OCI-LY3 (cell line): ENCODE measurements around the gene PLRG1.

Source experiments
- H2AFZ ChIP-seq: fragments of 200-600, 300-600 bp; shearing (Covaris generic); 2 replicates; pipeline ENCODE4 v1.6.0; 2014; ENCODE audit warnings: antibody characterized with exemption, low read depth, low read length
- H3K27ac ChIP-seq: fragments of 200-600, 300-600 bp; sonication (generic); 2 replicates; pipeline ENCODE4 v1.5.1; 2014; ENCODE audit warnings: mild to moderate bottlenecking, low read length, moderate library complexity, mixed read lengths
- H3K27me3 ChIP-seq: fragments of 200-600, 300-600 bp; sonication (generic); 2 replicates; pipeline ENCODE4 v1.6.1; 2014; ENCODE audit warnings: low read depth, low read length, mixed read lengths
- H3K36me3 ChIP-seq: fragments of 200-600, 300-600 bp; sonication (generic); replicated peaks from 2 replicates; pipeline ENCODE3; 2014; ENCODE audit warnings: low read depth, low read length, mixed read lengths
- H3K4me1 ChIP-seq: fragments of 300-600, 200-600 bp; sonication (generic); 2 replicates; pipeline ENCODE4 v1.6.1; 2014; ENCODE audit warnings: low read length, mixed read lengths
- H3K4me2 ChIP-seq: fragments of 200-600, 300-600 bp; sonication (generic); 2 replicates; pipeline ENCODE4 v1.6.1; 2014; ENCODE audit warnings: low read length, mixed read lengths
- H3K4me3 ChIP-seq: fragments of 300-600, 200-600 bp; sonication (generic); 2 replicates; pipeline ENCODE4 v1.5.1; 2014; ENCODE audit warnings: antibody characterized with exemption, mild to moderate bottlenecking, low read length, moderate library complexity
- H3K79me2 ChIP-seq: fragments of 300-600, 200-600 bp; shearing (Covaris generic); 2 replicates; pipeline ENCODE4 v1.6.1; 2014; ENCODE audit warnings: mild to moderate bottlenecking, low read length, mixed read lengths
- H3K9ac ChIP-seq: fragments of 300-600, 200-600 bp; shearing (Covaris generic); 2 replicates; pipeline ENCODE4 v1.6.0; 2014; ENCODE audit warnings: mild to moderate bottlenecking, low read length, moderate library complexity
- H3K9me3 ChIP-seq: fragments of 200-600, 300-600 bp; shearing (Covaris generic); 2 replicates; pipeline ENCODE4 v1.6.1; 2014; ENCODE audit warnings: low read length, mixed read lengths; ENCODE audit not compliant: insufficient read depth
- H4K20me1 ChIP-seq: fragments of 200-600, 300-600 bp; sonication (generic); 2 replicates; pipeline ENCODE4 v1.6.1; 2016; ENCODE audit warnings: low read length, mixed read lengths; ENCODE audit not compliant: insufficient read depth
- CTCF ChIP-seq: fragments of 200-600, 300-600 bp; sonication (generic); IDR thresholded peaks from 2 replicates; pipeline ENCODE4 v1.5.1; 2014; ENCODE audit warnings: antibody characterized with exemption, low read length, low read depth
- EZH2phosphoT487 ChIP-seq: fragments of 200-600 bp; shearing (Covaris generic); IDR thresholded peaks from 2 replicates; pipeline ENCODE4 v1.6.1; 2018; ENCODE audit warnings: antibody characterized with exemption, mixed run types, low read depth

The PLRG1 gene

GRCh38 chr4:154542271-154542879 is 7.8 kb downstream of the PLRG1 start:
- H3K36me3 ChIP-seq, result peaks cover 87% of the 10 kb centered on the region
- no peak overlapping the region for H3K4me2 ChIP-seq
- no peak overlapping the region for H3K9ac ChIP-seq
- no peaks in the 10 kb centered on the region for H3K9me3 ChIP-seq
- H3K27ac ChIP-seq, result no peak overlapping the region
- H2AFZ ChIP-seq, result no peak overlapping the region
- no peaks in the 10 kb centered on the region for H3K4me1 ChIP-seq
- TF ChIP-seq EZH2phosphoT487 (no peak), CTCF (no peak)
- H3K27me3 ChIP-seq, result no peaks in the 10 kb centered on the region
- no peaks in the 10 kb centered on the region for H4K20me1 ChIP-seq
- peaks cover 1% of the 10 kb centered on the region; the same call in 1 of the 2 replicates for H3K79me2 ChIP-seq
- H3K4me3 ChIP-seq, result no peak overlapping the region

- Histone ChIP-seq H3K4me2 (no peak overlapping the region), H3K27ac (no peak overlapping the region), H3K79me2 (no peaks in the 10 kb centered on the region), H3K9me3 (no peaks in the 10 kb centered on the region), H3K9ac (no peak overlapping the region), H3K27me3 (no peaks in the 10 kb centered on the region), H3K4me1 (no peaks in the 10 kb centered on the region), H3K4me3 (no peak overlapping the region), H2AFZ (no peak overlapping the region), H3K36me3 (peaks cover 35% of the 10 kb centered on the region), H4K20me1 (no peaks in the 10 kb centered on the region)
- TF ChIP-seq EZH2phosphoT487 (no peak), CTCF (no peak)
These were observed 15.9 kb downstream of the PLRG1 start for GRCh38 chr4:154534296-154534695.

- peaks cover 21% of the 10 kb centered on the region for H3K4me1 ChIP-seq
- H3K4me2 ChIP-seq, result no peak overlapping the region
- H3K9me3 ChIP-seq, result no peaks in the 10 kb centered on the region
- no peaks in the 10 kb centered on the region for H3K36me3 ChIP-seq
- no peak overlapping the region for H3K27ac ChIP-seq
- no peak overlapping the region for H2AFZ ChIP-seq
- H3K27me3 ChIP-seq, result peaks cover 4% of the 10 kb centered on the region; the same call in 1 of the 2 replicates
- no peaks in the 10 kb centered on the region for H4K20me1 ChIP-seq
- no peak for TF ChIP-seq CTCF
- H3K79me2 ChIP-seq, result no peaks in the 10 kb centered on the region
- no peak overlapping the region for H3K4me3 ChIP-seq
- no peak overlapping the region for H3K9ac ChIP-seq
These were observed 20.3 kb downstream of the PLRG1 start for GRCh38 chr4:154529728-154530519.

DNA sequence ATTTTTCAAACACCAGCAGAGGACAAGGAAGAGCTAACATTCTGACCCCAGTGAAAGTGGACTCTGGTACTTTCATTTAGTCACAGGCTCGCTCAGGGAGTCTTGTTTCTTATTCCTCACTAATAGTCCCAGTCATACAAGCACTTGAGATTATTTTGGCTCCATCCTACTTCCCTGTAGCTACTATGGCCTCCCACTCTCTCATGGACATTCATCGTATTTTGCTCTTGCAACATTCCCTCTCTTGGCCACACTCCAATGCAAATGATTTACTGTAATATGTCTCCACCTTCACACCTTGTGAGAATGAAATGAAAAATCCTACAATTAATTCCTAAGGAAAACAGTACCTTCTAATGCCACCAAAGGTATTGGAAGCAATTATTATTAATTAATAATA is 21.3 kb downstream of the PLRG1 start:
- no peaks in the 10 kb centered on the region for H3K9me3 ChIP-seq
- peaks cover 21% of the 10 kb centered on the region for H3K4me1 ChIP-seq
- H3K4me2 ChIP-seq, result no peak overlapping the region
- no peaks in the 10 kb centered on the region for H3K79me2 ChIP-seq
- H4K20me1 ChIP-seq, result no peaks in the 10 kb centered on the region
- no peak for TF ChIP-seq CTCF
- TF ChIP-seq EZH2phosphoT487, result no peak
- H3K27me3 ChIP-seq, result peaks cover 4% of the 10 kb centered on the region; the same call in 1 of the 2 replicates
- H3K9ac ChIP-seq, result no peak overlapping the region
- no peak overlapping the region for H3K27ac ChIP-seq
- no peaks in the 10 kb centered on the region for H3K36me3 ChIP-seq
- H2AFZ ChIP-seq, result no peak overlapping the region
- H3K4me3 ChIP-seq, result no peak overlapping the region
